Mesodermal cell (in vitro differentiated cells): ENCODE results near the gene SPATA32.

Experiments
- H3K27ac ChIP-seq: 2 replicates; pipeline ENCODE4 v1.7.0; 2013; ENCODE audit warnings: mild to moderate bottlenecking, low read depth, low read length, moderate library complexity; ENCODE audit not compliant: severe bottlenecking
- H3K36me3 ChIP-seq: 2 replicates; pipeline ENCODE4 v1.7.1; 2013; ENCODE audit warnings: mild to moderate bottlenecking, low read length, moderate library complexity; ENCODE audit not compliant: control insufficient read depth, insufficient read depth
- H3K4me1 ChIP-seq: one replicate; pipeline ENCODE4 v1.7.1; 2013; ENCODE audit warnings: mild to moderate bottlenecking, low read length; ENCODE audit not compliant: insufficient read depth, control insufficient read depth, poor library complexity, severe bottlenecking
- H3K4me3 ChIP-seq: 2 replicates; pipeline ENCODE4 v1.7.0; 2013; ENCODE audit warnings: low read length, control low read depth, mild to moderate bottlenecking; ENCODE audit not compliant: insufficient read depth, poor library complexity, severe bottlenecking; ENCODE audit errors: extremely low read depth
- H3K9me3 ChIP-seq: 2 replicates; pipeline ENCODE4 v1.7.1; 2013; ENCODE audit warnings: mild to moderate bottlenecking, low read length, moderate library complexity; ENCODE audit not compliant: control insufficient read depth
- WGBS, 2 experiments: methylation state at CpG; one replicate each; pipeline ENCODE4 v1.1.5; 2013; ENCODE audit warnings: missing lambda C conversion rate in 2 of 2; ENCODE audit not compliant: insufficient coverage in 2 of 2; 5-methylcytosine and 5-hydroxymethylcytosine counted together

SPATA32 gene

DNA sequence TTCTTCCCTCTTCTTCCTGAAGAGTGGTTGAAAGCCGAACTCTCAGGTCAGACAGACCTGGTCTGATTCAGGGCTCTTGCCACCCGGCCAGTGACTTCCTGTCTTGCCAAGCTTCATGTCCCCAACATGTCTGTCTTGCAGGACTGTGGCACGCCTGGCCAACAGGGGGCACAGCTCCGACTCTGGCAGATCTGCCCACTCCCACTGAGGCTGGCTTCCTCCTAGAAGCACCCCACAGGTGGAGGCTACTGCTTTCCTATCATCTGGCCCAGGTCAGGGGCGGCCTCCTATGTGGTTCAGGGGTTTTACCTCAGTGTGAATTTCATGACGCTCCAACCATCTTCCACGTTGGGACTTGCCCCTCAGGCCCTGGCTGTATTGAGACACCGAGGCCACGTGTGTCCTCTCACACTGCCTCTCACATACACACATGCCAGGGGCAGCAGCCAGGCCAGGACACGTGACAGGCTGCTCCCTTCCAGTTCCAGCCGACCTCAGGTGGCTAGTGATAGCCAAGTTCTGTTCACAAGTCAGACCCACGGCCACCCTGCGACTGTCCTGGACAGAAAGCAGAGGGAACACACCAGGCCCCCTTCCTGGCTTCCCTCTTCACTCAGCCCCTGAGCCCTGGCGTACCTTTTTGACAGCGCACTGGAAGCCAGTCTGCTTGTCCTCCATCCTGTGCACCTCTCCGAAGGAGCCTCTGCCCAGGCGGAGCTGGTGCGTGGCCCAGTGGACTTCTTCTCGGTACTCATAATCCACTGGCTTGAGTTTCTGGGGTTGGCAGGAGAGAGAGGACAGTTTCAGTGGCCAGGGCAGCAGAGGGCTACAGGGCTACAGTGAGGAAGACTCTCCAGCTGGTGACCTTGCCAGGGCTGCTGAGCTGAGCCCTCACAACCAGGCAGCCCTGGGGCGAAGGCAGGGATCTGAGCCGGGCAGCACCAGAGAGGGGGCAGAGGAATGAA is 22.6 kb upstream of the SPATA32 start:
- peaks cover 9% of the 10 kb centered on the region for H3K4me1 ChIP-seq
- H3K27ac ChIP-seq: no peak overlapping the region
- H3K9me3 ChIP-seq: no peaks in the 10 kb centered on the region
- peaks cover 75% of the 10 kb centered on the region for H3K36me3 ChIP-seq
- WGBS, 2 experiments: 91 to 95% methylated on average over 17 to 19 of the region's 21 CpGs
- no peak overlapping the region for H3K4me3 ChIP-seq

DNA sequence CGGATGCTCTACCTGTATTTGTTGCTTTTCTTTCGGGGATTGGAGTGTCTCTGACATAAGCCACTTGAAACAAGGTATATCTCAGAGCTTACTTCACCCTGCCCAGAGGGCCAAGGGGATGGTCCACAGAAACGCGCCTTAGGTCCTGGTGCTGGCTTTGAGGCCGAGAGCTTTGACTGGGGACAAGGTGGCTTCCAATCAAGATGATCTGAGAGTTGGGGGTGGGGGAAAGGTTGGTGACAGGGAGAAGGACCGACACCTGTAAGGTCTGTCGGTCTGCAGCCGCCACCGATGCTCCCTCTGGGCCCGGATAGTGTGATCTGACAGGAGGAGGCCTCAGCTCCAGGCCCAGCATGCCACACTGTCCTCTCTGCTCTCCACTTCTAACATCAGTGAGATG is 21.8 kb upstream of the SPATA32 start:
- peaks cover 71% of the 10 kb centered on the region for H3K36me3 ChIP-seq
- WGBS, 2 experiments: 84 to 89% methylated on average over 9 of the region's 10 CpGs
- no peak overlapping the region for H3K4me3 ChIP-seq
- no peak overlapping the region for H3K27ac ChIP-seq
- peaks cover 9% of the 10 kb centered on the region for H3K4me1 ChIP-seq
- no peaks in the 10 kb centered on the region for H3K9me3 ChIP-seq

DNA sequence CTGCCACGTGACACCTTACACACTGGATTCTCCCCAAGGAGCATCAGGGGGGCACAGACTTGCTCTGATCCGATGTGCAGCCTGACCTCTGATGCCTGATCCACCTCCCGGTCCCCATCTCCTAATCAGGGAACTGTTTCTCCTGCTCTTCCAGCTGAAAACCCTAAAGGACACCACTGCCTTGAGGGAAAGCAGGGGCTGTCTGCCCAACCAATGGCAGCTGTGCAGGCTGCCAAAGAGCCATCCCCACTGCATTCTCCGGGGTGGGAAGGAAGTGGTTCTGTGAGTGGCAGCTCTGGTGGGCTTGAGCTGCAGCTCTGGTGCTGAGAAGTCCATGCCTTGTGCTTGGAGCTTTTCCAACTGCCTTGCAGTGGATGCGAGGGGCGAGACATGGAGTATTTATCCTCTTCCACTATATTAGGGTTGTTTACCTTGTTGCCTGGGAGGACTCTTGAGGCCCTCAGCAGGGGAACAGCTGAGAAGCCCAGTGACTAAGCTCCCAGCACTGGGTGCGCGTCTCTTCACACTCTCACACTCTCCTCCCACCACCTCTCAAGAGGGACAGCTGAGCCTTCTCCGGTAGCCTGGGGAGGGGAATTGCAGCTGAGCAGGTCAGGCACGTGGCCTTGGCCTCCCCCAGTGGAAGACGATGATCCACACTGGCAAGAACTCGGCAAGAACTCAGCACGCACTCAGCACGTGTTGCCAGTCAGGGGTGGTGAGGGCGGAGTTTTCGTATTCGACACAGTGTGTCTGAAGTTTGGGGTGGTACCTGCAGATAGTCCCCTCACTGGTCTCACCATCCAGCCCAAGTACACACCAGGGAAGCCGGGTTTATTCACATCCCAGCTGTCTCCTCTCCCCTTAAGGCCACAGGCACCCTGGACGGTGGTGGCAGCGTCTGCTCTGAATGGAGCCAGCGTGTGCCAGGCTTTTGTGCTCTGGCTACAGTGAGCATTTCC is 21.1 kb upstream of the SPATA32 start:
- Histone ChIP-seq H3K4me3 (no peak overlapping the region), H3K36me3 (peaks cover 64% of the 10 kb centered on the region), H3K9me3 (no peaks in the 10 kb centered on the region), H3K4me1 (peaks cover 9% of the 10 kb centered on the region), H3K27ac (no peak overlapping the region)
- 90 to 94% methylated on average over 17 to 19 of the region's 21 CpGs for WGBS, 2 experiments

DNA sequence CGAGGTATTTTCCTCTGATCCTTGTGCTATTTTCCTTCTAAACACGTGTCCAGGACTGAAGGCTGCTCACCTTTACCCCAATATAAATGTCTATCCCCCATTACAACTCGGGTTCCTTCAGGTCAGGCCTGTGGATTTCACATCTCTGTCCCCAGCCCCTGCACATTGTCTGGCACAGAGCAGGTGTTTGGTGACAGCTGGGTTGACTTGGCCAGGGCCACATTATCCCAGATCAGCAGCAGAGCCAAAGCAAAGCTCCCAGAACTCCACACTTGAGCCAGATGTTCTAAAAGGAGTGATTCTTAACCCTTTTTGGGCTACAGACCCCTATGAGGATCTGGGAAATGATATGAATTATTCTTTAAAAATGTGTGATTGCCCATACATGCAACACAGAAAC is 18.0 kb upstream of the SPATA32 start:
- H3K4me1 ChIP-seq: peaks cover 9% of the 10 kb centered on the region
- WGBS, 2 experiments: 89 to 100% methylated on average over 2 of the region's 3 CpGs
- H3K4me3 ChIP-seq: no peak overlapping the region
- no peak overlapping the region for H3K27ac ChIP-seq
- H3K36me3 ChIP-seq: peaks cover 45% of the 10 kb centered on the region
- H3K9me3 ChIP-seq: no peaks in the 10 kb centered on the region

DNA sequence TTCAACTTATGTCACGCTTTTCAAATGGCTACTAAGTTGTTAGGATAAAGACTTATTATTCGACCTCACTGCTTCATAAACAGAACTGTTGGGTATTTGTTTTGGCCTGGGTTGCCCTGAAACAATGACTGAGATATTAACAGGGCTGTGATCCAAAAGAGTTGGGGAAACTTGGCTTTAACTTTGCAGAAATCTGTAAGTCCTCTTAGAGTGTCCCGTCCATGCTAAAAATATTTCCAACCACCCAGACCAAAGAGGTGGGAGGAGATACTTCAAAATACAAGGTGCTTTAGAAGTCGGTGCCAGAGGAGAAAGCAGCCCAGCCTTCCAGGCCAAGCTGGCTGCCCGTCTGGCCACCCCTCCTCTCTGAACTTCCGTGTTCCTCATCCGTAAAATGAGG is 16.1 kb upstream of the SPATA32 start:
- 93 to 95% methylated on average over 4 to 5 of the region's 7 CpGs for WGBS, 2 experiments
- H3K27ac ChIP-seq: no peak overlapping the region
- H3K9me3 ChIP-seq: no peaks in the 10 kb centered on the region
- H3K36me3 ChIP-seq: peaks cover 45% of the 10 kb centered on the region
- peaks cover 6% of the 10 kb centered on the region for H3K4me1 ChIP-seq
- no peak overlapping the region for H3K4me3 ChIP-seq

DNA sequence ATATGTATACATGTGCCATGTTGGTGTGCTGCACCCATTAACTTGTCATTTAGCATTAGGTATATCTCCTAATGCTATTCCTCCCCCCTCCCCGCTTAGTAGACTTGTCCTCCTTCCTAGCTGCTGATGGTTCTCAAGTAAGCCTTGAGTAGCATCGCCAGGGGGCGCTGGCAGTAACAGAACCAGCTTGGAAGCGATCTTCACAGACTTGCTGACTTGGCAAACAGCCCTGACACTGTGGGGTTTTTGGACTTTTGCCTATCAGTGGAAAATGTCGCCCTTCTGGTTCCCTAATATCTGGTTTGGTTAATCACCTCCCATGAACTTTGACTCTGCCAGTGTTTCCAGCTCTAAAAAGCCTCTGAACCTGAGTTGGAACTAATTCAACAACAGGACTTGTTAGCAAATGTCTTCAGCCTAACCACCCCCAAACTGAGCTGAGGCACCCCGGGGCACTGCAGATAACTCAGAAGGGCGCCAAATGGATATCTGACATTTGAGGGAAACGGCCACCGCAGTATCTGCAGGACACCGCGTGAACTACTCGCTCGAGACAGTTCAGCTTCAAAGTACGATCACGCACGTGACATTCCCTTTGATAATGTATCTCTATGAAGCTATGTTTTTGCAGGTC is 15.4 kb upstream of the SPATA32 start:
- Histone ChIP-seq H3K27ac (no peak overlapping the region), H3K4me1 (peaks cover 3% of the 10 kb centered on the region), H3K36me3 (peaks cover 44% of the 10 kb centered on the region), H3K4me3 (no peak overlapping the region), H3K9me3 (no peaks in the 10 kb centered on the region)
- 57 to 75% methylated on average over 13 to 15 of the region's 16 CpGs for WGBS, 2 experiments

DNA sequence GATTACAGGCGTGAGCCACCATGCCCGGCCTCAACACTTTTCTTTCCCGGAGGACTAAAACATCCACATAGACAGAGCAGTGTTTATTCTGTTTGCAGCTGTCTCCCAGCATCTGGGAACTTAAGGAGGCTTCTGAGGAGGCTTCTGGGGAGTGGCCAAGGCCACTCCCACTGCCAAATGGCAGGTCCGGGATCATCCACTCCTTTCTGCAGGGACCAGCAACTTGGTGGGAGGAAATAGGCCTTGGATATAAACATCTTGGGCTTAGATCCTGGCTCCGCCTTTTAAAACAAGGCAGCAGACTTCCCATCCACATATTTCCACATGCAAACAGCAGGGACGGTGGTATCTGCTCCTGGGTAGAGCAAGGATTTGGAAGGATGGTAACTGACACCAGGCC is 14.1 kb upstream of the SPATA32 start:
- no peak overlapping the region for H3K27ac ChIP-seq
- WGBS, 2 experiments: 95 to 98% methylated on average over 4 to 5 of the region's 6 CpGs

DNA sequence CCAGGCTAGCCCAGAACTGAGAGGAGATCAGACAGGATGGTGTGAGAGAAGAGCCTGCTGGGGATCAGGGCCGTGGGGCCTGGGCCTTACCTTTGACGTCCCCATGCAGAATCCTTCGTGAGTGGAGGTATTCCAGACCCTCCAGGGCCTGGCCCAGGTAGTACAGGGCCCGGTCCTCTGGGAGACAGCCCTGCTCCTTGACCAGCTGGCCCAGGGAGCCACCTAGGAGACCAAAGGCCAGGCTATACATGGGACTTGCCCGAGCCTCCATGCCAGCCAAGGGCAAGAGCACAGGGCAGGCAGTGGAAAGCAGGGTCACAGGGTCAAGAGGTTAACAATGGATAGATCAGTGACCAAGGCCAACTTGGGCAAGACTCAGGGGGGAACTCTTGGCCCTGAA is 12.1 kb upstream of the SPATA32 start:
- Histone ChIP-seq H3K4me3 (no peak overlapping the region), H3K36me3 (peaks cover 57% of the 10 kb centered on the region), H3K9me3 (no peaks in the 10 kb centered on the region), H3K27ac (no peak overlapping the region), H3K4me1 (peaks cover 3% of the 10 kb centered on the region)
- 92 to 94% methylated on average over 5 of the region's 5 CpGs for WGBS, 2 experiments

More for the DNA sequence above, 14.1 kb upstream of the SPATA32 start:
- H3K4me1 ChIP-seq: peaks cover 3% of the 10 kb centered on the region
- H3K4me3 ChIP-seq: no peak overlapping the region
- H3K9me3 ChIP-seq: no peaks in the 10 kb centered on the region
- peaks cover 42% of the 10 kb centered on the region for H3K36me3 ChIP-seq

DNA sequence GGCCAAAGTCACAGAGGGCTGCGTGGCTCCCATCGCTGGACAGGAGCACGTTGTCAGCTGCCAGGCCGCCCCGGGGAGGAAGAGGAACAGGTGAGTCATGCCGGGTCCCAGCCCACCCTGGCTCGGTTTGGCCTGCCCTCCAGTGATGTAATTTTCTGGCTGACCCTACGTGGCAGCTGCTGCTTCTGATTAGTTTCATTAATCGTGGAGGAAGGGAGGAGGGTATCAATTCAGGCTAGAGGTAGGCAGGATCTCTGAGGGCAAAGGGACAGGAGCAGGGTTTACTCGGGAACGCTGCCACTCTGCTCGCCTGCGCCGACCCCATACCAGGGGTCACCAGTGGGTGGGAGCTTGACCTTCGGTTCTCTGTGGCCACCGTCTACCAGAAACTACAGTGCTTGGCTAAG is 11.7 kb upstream of the SPATA32 start:
- no peak overlapping the region for H3K4me3 ChIP-seq
- peaks cover 3% of the 10 kb centered on the region for H3K4me1 ChIP-seq
- no peak overlapping the region for H3K27ac ChIP-seq
- 91 to 98% methylated on average over 15 to 16 of the region's 16 CpGs for WGBS, 2 experiments
- no peaks in the 10 kb centered on the region for H3K9me3 ChIP-seq
- H3K36me3 ChIP-seq: peaks cover 59% of the 10 kb centered on the region

DNA sequence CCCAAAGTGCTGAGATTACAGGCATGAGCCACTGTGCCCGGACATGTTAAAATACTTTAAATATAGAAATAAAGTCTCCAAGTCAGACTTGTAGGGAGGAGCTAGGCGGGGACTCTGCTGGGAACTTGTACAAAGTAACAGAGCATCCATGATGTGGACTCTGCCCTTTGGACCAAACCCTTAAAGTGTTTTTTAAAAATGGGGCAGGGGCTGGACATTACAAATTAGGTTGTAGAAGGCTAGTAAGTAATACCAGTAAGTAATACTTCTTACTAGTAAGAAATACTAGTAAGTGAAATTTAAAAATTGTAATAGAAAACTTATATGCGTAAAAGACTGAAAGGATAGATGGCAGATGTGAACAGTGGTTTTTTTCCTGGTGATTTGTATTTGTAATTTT is 9.7 kb upstream of the SPATA32 start:
- H3K4me3 ChIP-seq: no peak overlapping the region
- WGBS, 2 experiments: 83 to 100% methylated on average over 1 of the region's 3 CpGs
- no peak overlapping the region for H3K27ac ChIP-seq
- H3K4me1 ChIP-seq: peaks cover 3% of the 10 kb centered on the region
- H3K36me3 ChIP-seq: peaks cover 78% of the 10 kb centered on the region
- no peaks in the 10 kb centered on the region for H3K9me3 ChIP-seq
